ENCODE data around the gene RBM5. TPM values are rescaled to one million over a fixed set of nuclear protein-coding genes. Genes with fewer than 3 reads are reported as not detected.

The RBM5 gene
- total and polyA plus RNA-seq, 2 donors (not counting 1 experiment from before 2014, with no cell fraction given), result 405 to 464 TPM

GRCh38 chr3:50121072-50122032 lies 32.6 kb downstream of the RBM5 start:
- no peak overlapping the region for H3K4me3 Mint-ChIP-seq

More at GRCh38 chr3:50121072-50122032, 32.6 kb downstream of the RBM5 start:
- DNase-seq (peak; percentile 82), ATAC-seq (ENCODE audit: low read depth) (peak; percentile 80)
- CTCF ChIA-PET, result interaction anchor here (0.6 to 4.6 kb wide), 16 partner anchors 10 to 1260 kb away, joined by 3 to 28 read pairs (median 4); partner anchors contain the start of genes GNAT1 and LSMEM2
- intact Hi-C loops (cut with micrococcal nuclease), result loop anchor here (2.0 kb wide), 1 partner anchor 71 kb away; no protein-coding TSS in a partner anchor
- peaks cover 24% of the 10 kb centered on the region for H4K20me1 ChIP-seq (ENCODE audit: control insufficient read depth, insufficient read depth, low read length, poor library complexity, severe bottlenecking)
- no peaks in the 10 kb centered on the region for H3K9me3 ChIP-seq (ENCODE audit: control extremely low read depth in 1 of 3, control insufficient read depth in 2 of 3, insufficient read depth in 1 of 3, low read length in 2 of 3)
- Mint-ChIP-seq H3K9me3 (ENCODE audit: insufficient read depth) (no peaks in the 10 kb centered on the region), H3K27me3 (no peaks in the 10 kb centered on the region), H3K27ac (no peak overlapping the region), H3K4me1 (peaks cover 2% of the 10 kb centered on the region)
- TF ChIP-seq EZH2 (IDR thresholded peaks at IDR 0.05; ENCODE audit: borderline replicate concordance, insufficient read depth, low read depth, low read length, poor library complexity, severe bottlenecking), result no peak
- TF ChIP-seq, protein P1, sequence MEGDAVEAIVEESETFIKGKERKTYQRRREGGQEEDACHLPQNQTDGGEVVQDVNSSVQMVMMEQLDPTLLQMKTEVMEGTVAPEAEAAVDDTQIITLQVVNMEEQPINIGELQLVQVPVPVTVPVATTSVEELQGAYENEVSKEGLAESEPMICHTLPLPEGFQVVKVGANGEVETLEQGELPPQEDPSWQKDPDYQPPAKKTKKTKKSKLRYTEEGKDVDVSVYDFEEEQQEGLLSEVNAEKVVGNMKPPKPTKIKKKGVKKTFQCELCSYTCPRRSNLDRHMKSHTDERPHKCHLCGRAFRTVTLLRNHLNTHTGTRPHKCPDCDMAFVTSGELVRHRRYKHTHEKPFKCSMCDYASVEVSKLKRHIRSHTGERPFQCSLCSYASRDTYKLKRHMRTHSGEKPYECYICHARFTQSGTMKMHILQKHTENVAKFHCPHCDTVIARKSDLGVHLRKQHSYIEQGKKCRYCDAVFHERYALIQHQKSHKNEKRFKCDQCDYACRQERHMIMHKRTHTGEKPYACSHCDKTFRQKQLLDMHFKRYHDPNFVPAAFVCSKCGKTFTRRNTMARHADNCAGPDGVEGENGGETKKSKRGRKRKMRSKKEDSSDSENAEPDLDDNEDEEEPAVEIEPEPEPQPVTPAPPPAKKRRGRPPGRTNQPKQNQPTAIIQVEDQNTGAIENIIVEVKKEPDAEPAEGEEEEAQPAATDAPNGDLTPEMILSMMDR (IDR thresholded peaks at IDR 0.05), result peak; percentile 91
- H3K27ac ChIP-seq (ENCODE audit: low read length in 2 of 2), result no peak overlapping the region
- no peaks in the 10 kb centered on the region for H3K4me1 ChIP-seq (ENCODE audit: control insufficient read depth in 2 of 2, insufficient read depth in 2 of 2, low read length in 2 of 2)
- H3K9ac ChIP-seq (ENCODE audit: low read length), result no peak overlapping the region
- no peak overlapping the region for H3K4me2 ChIP-seq (replicated peaks; ENCODE audit: low read depth, low read length, poor library complexity, severe bottlenecking)
- peaks cover 13 to 47% of the 10 kb centered on the region in 2 experiments for H3K36me3 ChIP-seq (replicated peaks in 1 of 2; ENCODE audit: control extremely low read depth in 1 of 2, control insufficient read depth in 1 of 2, extremely low read depth in 1 of 2, insufficient read depth in 2 of 2, low read length in 1 of 2)
- peaks cover 0 to 2% (median 0%) of the 10 kb centered on the region in 4 experiments for H3K27me3 ChIP-seq (replicated peaks in 1 of 4; ENCODE audit: control extremely low read depth in 1 of 4, control insufficient read depth in 3 of 4, insufficient read depth in 4 of 4, low read length in 3 of 4)
- no peaks in the 10 kb centered on the region for H3K79me2 ChIP-seq (ENCODE audit: control insufficient read depth, insufficient read depth, low read length)
- no peak overlapping the region for H3K4me3 ChIP-seq (ENCODE audit: control extremely low read depth in 1 of 5, extremely low read depth in 1 of 5, insufficient read depth in 1 of 5, low read depth in 2 of 5, low read length in 4 of 5)
- WGBS (ENCODE audit: insufficient coverage), result 37% methylated on average over 11 of the region's 13 CpGs
- no peak overlapping the region for H2AFZ ChIP-seq (ENCODE audit: insufficient read depth, low read depth, low read length, poor library complexity, severe bottlenecking)
- POLR2A ChIA-PET, result no interaction called here

Data from B cell (primary cell).